ENCODE results near the gene CCDC17. TPM values are rescaled to one million over a fixed set of nuclear protein-coding genes. Genes with fewer than 3 reads are reported as not detected.

CCDC17 gene
- total RNA-seq, result 1 to 10 TPM in 1 of 2 donors, not detected in 1; 1.0 TPM
- polyA plus RNA-seq (ENCODE audit: insufficient read length in 2 of 2), result 1 to 10 TPM; 1.1 to 1.7 TPM
- long read RNA-seq, donor 1, result 0 reads
- long read RNA-seq, donor 2, result 0 reads
- long read RNA-seq, donor 3, result 0 reads
- long read RNA-seq, donor 4, result 0 reads

- H3K4me1 ChIP-seq (ENCODE audit: control insufficient read depth, insufficient read depth, low read length), result peaks cover 9% of the 10 kb centered on the region
- H3K27me3 ChIP-seq (ENCODE audit: control insufficient read depth, insufficient read depth, low read length), result no peaks in the 10 kb centered on the region
- H3K27ac ChIP-seq (ENCODE audit: low read depth, low read length), result no peak within 1 kb of the TSS
- H3K36me3 ChIP-seq (ENCODE audit: control insufficient read depth, insufficient read depth, low read length), result peaks cover 49% of the 10 kb centered on the region
- DNase-seq (ENCODE audit: low read depth in 4 of 6, low spot score in 6 of 6), result no peak
- H3K9me3 ChIP-seq (ENCODE audit: control insufficient read depth, insufficient read depth, low read length), result no peaks in the 10 kb centered on the region
- WGBS (ENCODE audit: insufficient coverage), result 83% methylated on average over 1 of the region's 4 CpGs
- peak within 1 kb of the TSS; percentile 10 for H3K4me3 ChIP-seq (ENCODE audit: low read depth, low read length)
Measured at GRCh38 chr1:45623972-45624371, at the start of gene CCDC17. Gene CCDC17, minus strand, starts transcription at chr1:45624054. Its CDS starts 145 bp downstream, at chr1:45623909.

DNA sequence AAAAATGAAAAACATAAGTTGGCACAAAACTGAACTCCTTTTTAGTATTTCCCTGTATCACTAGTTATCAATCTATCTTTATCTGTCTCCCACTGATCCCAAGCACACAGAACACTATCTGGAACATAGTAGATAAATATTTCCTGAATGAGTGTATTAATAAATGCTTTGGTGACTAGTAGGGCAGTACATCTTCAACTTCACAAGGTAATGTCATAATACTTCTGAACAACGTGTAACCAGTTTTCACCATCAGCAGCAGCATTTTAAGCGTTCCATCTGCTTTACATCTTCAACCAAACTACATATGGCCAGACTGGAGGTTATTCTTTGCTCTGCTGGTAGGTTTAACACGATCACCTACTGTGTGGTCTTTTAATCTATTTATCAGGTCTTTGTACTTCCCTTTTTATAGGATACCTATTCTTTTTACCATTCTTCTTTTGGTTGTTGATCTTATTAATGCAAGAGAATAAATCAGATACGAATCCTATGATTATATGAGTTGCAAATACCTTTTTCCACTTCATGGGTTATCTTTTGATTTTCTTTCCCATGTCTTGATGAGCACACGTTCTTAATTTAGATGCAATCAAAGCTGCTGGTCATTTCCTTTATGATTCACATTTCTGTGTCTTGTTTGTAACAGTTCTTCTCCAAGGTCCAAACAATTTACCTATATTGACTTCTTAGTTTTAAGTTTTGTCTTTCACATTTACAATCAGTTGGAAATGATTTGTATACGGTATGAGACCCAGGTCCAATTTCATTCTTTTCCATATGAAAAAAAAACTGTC lies 46.2 kb upstream of the CCDC17 start:
- H3K27me3 ChIP-seq (ENCODE audit: control insufficient read depth, insufficient read depth, low read length), result no peaks in the 10 kb centered on the region
- H3K9me3 ChIP-seq (ENCODE audit: control insufficient read depth, insufficient read depth, low read length), result no peaks in the 10 kb centered on the region
- H3K4me1 ChIP-seq (ENCODE audit: control insufficient read depth, insufficient read depth, low read length), result no peaks in the 10 kb centered on the region
- DNase-seq (ENCODE audit: low read depth in 4 of 6, low spot score in 6 of 6), result no peak
- H3K36me3 ChIP-seq (ENCODE audit: control insufficient read depth, insufficient read depth, low read length), result peaks cover 2% of the 10 kb centered on the region
- H3K27ac ChIP-seq (ENCODE audit: low read depth, low read length), result no peak overlapping the region
- no peak overlapping the region for H3K4me3 ChIP-seq (ENCODE audit: low read depth, low read length)
- no CpG with 5 or more reads among the region's 6 CpGs for WGBS (ENCODE audit: insufficient coverage)

- DNase-seq (ENCODE audit: low read depth in 4 of 6, low spot score in 6 of 6), result no peak
- peaks cover 2% of the 10 kb centered on the region for H3K36me3 ChIP-seq (ENCODE audit: control insufficient read depth, insufficient read depth, low read length)
- H3K27ac ChIP-seq (ENCODE audit: low read depth, low read length), result no peak overlapping the region
- WGBS (ENCODE audit: insufficient coverage), result no CpG with 5 or more reads among the region's 1 CpG
- H3K9me3 ChIP-seq (ENCODE audit: control insufficient read depth, insufficient read depth, low read length), result no peaks in the 10 kb centered on the region
- no peaks in the 10 kb centered on the region for H3K27me3 ChIP-seq (ENCODE audit: control insufficient read depth, insufficient read depth, low read length)
- H3K4me1 ChIP-seq (ENCODE audit: control insufficient read depth, insufficient read depth, low read length), result no peaks in the 10 kb centered on the region
- no peak overlapping the region for H3K4me3 ChIP-seq (ENCODE audit: low read depth, low read length)
Measured at GRCh38 chr1:45669379-45669778, 45.5 kb upstream of the CCDC17 start.

DNA sequence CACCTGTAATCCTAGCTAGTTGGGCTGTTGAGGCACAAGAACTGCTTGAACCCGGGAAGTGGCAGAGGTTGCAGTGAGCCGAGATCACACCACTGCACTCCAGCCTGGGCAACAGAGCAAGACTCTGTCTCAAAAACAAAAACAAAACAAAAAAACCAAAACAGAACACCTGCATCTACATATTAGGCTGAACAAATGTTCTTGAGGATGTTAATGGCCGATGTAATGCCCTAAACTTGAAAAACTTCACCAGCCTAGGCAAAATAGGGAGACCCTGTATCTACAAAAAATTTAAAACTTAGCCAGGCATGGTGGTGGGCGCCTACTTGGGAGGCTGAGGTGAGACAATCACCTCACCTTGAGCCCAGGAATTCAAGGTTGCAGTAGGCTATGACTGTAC lies 44.7 kb upstream of the CCDC17 start:
- no peaks in the 10 kb centered on the region for H3K4me1 ChIP-seq (ENCODE audit: control insufficient read depth, insufficient read depth, low read length)
- no peaks in the 10 kb centered on the region for H3K27me3 ChIP-seq (ENCODE audit: control insufficient read depth, insufficient read depth, low read length)
- H3K36me3 ChIP-seq (ENCODE audit: control insufficient read depth, insufficient read depth, low read length), result peaks cover 2% of the 10 kb centered on the region

GRCh38 chr1:45667321-45668111 lies 43.7 kb upstream of the CCDC17 start:
- H3K4me1 ChIP-seq (ENCODE audit: control insufficient read depth, insufficient read depth, low read length), result no peaks in the 10 kb centered on the region
- H3K36me3 ChIP-seq (ENCODE audit: control insufficient read depth, insufficient read depth, low read length), result peaks cover 2% of the 10 kb centered on the region
- H3K9me3 ChIP-seq (ENCODE audit: control insufficient read depth, insufficient read depth, low read length), result no peaks in the 10 kb centered on the region
- no peak overlapping the region for H3K27ac ChIP-seq (ENCODE audit: low read depth, low read length)
- H3K27me3 ChIP-seq (ENCODE audit: control insufficient read depth, insufficient read depth, low read length), result no peaks in the 10 kb centered on the region
- no peak overlapping the region for H3K4me3 ChIP-seq (ENCODE audit: low read depth, low read length)
- DNase-seq (ENCODE audit: low read depth in 4 of 6, low spot score in 6 of 6), result no peak
- WGBS (ENCODE audit: insufficient coverage), result 97% methylated on average over 5 of the region's 8 CpGs

More for the DNA sequence above, 44.7 kb upstream of the CCDC17 start:
- Histone ChIP-seq H3K27ac (ENCODE audit: low read depth, low read length) (no peak overlapping the region), H3K9me3 (ENCODE audit: control insufficient read depth, insufficient read depth, low read length) (no peaks in the 10 kb centered on the region), H3K4me3 (ENCODE audit: low read depth, low read length) (no peak overlapping the region)
- DNase-seq (ENCODE audit: low read depth in 4 of 6, low spot score in 6 of 6), result no peak
- 93% methylated on average over 2 of the region's 4 CpGs for WGBS (ENCODE audit: insufficient coverage)

DNA sequence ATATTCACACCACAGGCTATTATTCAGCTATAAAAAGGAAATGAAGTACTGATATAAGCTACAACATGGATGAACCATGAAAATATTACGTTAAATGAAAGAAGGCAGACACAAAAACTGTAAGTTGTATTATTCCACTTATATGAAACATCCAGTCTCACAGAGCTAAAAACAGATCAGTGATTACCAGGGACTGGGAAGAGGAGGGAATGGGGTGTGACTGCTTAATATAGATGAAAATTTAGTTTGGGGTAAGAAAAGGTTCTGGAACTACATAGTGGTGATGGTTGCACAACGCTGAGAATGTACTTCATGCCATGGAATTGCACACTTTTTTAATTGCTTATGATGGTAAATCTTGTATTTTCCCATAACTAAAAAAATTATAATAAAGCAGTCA lies 43.0 kb upstream of the CCDC17 start:
- H3K4me3 ChIP-seq (ENCODE audit: low read depth, low read length), result no peak overlapping the region
- H3K27me3 ChIP-seq (ENCODE audit: control insufficient read depth, insufficient read depth, low read length), result no peaks in the 10 kb centered on the region
- H3K27ac ChIP-seq (ENCODE audit: low read depth, low read length), result no peak overlapping the region
- H3K36me3 ChIP-seq (ENCODE audit: control insufficient read depth, insufficient read depth, low read length), result peaks cover 2% of the 10 kb centered on the region
- no CpG with 5 or more reads among the region's 2 CpGs for WGBS (ENCODE audit: insufficient coverage)
- DNase-seq (ENCODE audit: low read depth in 4 of 6, low spot score in 6 of 6), result no peak
- H3K9me3 ChIP-seq (ENCODE audit: control insufficient read depth, insufficient read depth, low read length), result no peaks in the 10 kb centered on the region
- H3K4me1 ChIP-seq (ENCODE audit: control insufficient read depth, insufficient read depth, low read length), result no peaks in the 10 kb centered on the region

DNA sequence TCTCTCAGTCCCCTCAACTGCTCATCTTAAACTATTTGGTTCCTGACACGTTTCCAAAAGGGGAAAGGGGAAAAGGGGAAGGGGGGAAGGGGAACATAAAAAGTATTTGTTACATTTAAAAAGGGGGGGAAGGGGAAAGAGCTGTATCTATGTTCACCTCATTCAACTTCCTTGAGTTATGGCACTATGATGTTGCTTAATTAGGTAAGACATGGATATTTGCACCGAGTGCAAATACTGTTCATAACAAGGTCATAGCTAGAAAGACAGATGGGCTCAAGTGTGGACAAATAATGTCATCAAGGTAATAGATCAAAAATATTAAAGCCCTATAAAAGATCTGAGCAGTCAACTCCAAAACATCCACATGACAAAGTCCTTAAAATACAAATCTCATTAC lies 36.5 kb upstream of the CCDC17 start:
- Histone ChIP-seq H3K4me1 (ENCODE audit: control insufficient read depth, insufficient read depth, low read length) (no peaks in the 10 kb centered on the region), H3K4me3 (ENCODE audit: low read depth, low read length) (no peak overlapping the region), H3K36me3 (ENCODE audit: control insufficient read depth, insufficient read depth, low read length) (peaks cover 26% of the 10 kb centered on the region), H3K27ac (ENCODE audit: low read depth, low read length) (no peak overlapping the region), H3K9me3 (ENCODE audit: control insufficient read depth, insufficient read depth, low read length) (no peaks in the 10 kb centered on the region), H3K27me3 (ENCODE audit: control insufficient read depth, insufficient read depth, low read length) (no peaks in the 10 kb centered on the region)
- DNase-seq (ENCODE audit: low read depth in 4 of 6, low spot score in 6 of 6), result no peak
- WGBS (ENCODE audit: insufficient coverage), result no CpG with 5 or more reads among the region's 2 CpGs

DNA sequence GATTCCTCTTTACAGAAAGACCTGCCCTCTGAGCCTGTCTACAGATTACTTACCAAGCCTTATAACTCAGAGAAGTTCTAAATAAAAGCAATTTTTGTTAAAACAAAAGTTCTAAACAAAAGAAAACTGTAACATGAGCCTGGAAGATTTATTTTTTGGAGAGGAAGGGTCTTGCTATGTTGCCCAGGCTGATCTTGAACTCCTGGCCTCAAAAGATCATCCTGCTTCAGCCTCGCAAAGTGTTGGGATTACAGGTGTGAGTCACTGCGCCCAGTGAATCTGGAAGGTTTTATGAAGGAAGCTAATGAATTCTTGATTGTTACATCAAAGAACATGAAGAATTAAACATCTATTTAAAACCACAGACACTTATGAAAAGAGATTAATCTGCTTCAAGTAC lies 35.4 kb upstream of the CCDC17 start:
- Histone ChIP-seq H3K4me1 (ENCODE audit: control insufficient read depth, insufficient read depth, low read length) (no peaks in the 10 kb centered on the region), H3K27me3 (ENCODE audit: control insufficient read depth, insufficient read depth, low read length) (no peaks in the 10 kb centered on the region), H3K9me3 (ENCODE audit: control insufficient read depth, insufficient read depth, low read length) (no peaks in the 10 kb centered on the region), H3K4me3 (ENCODE audit: low read depth, low read length) (no peak overlapping the region), H3K36me3 (ENCODE audit: control insufficient read depth, insufficient read depth, low read length) (peaks cover 29% of the 10 kb centered on the region), H3K27ac (ENCODE audit: low read depth, low read length) (no peak overlapping the region)
- no CpG with 5 or more reads among the region's 2 CpGs for whole genome bisulfite sequencing (ENCODE audit: insufficient coverage)
- DNase-seq (ENCODE audit: low read depth in 4 of 6, low spot score in 6 of 6), result no peak

DNA sequence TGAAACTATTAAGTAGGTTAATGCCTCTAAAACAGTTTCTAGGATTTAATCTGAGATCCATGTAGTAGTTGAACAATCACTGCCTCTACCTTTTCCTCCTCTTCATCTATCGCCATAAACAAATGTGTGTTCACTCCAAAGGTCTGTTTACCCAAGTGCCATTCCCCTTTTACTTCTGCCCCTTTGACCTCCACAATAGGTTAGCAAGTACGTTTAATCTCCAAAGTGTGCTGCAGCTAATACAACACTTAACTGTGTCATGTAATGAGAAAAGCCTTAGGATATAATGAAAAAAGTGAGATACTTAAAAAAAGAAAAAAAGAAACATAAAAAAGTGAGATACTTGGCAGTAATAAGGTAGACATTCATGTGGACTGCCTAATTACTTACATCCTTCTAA lies 34.3 kb upstream of the CCDC17 start:
- Histone ChIP-seq H3K27me3 (ENCODE audit: control insufficient read depth, insufficient read depth, low read length) (no peaks in the 10 kb centered on the region), H3K4me3 (ENCODE audit: low read depth, low read length) (no peak overlapping the region), H3K4me1 (ENCODE audit: control insufficient read depth, insufficient read depth, low read length) (no peaks in the 10 kb centered on the region), H3K36me3 (ENCODE audit: control insufficient read depth, insufficient read depth, low read length) (peaks cover 36% of the 10 kb centered on the region), H3K9me3 (ENCODE audit: control insufficient read depth, insufficient read depth, low read length) (no peaks in the 10 kb centered on the region), H3K27ac (ENCODE audit: low read depth, low read length) (no peak overlapping the region)
- no peak for DNase-seq (ENCODE audit: low read depth in 4 of 6, low spot score in 6 of 6)
- no CpG with 5 or more reads among the region's 2 CpGs for WGBS (ENCODE audit: insufficient coverage)
